Measurements from ENCODE around the gene MATCAP1.

- peak; percentile 95 for TF ChIP-seq CTCF (IDR thresholded peaks at IDR 0.05)
- TF ChIP-seq EZH2 (IDR thresholded peaks at IDR 0.05; ENCODE audit: borderline replicate concordance, insufficient read depth, low read depth, low read length, poor library complexity, severe bottlenecking): no peak
Observed at GRCh38 chr16:67155295-67156142, 28.2 kb downstream of the MATCAP1 start.

Data from B cell (primary cell).